Measurements from ENCODE around the gene PRSS27.
"Not testable (repeated sequence)": the region's sequence is repeated elsewhere in the genome, so short reads cannot be mapped to it uniquely, and the experiment has no call there.

The PRSS27 gene

GRCh38 chr16:2721634-2722173, 1.7 kb upstream of the PRSS27 start:
- DNase-seq = not testable (repeated sequence)

- DNase-seq = peak; percentile 88 to 91
Measured at GRCh38 chr16:2720719-2721633, 952 bp upstream of the PRSS27 start.

GRCh38 chr16:2719328-2720063, 528 bp downstream of the PRSS27 start:
- no peak for DNase-seq

- no peak for DNase-seq
Measured at GRCh38 chr16:2717383-2718263, 2.4 kb downstream of the PRSS27 start.

- no peak for DNase-seq
Measured at GRCh38 chr16:2716948-2717347, 3.1 kb downstream of the PRSS27 start.

- DNase-seq = no peak
Measured at GRCh38 chr16:2715966-2716885, 3.8 kb downstream of the PRSS27 start.

GRCh38 chr16:2715519-2715918, 4.5 kb downstream of the PRSS27 start:
- peak; percentile 80 to 82 for DNase-seq

GRCh38 chr16:2715064-2715463, 5.0 kb downstream of the PRSS27 start:
- no peak for DNase-seq

GRCh38 chr16:2713985-2714774, 5.8 kb downstream of the PRSS27 start:
- no peak for DNase-seq

- DNase-seq = no peak
Measured at GRCh38 chr16:2713523-2713922, 6.5 kb downstream of the PRSS27 start.

- DNase-seq = no peak
Measured at GRCh38 chr16:2712546-2712945, 7.5 kb downstream of the PRSS27 start.

- no peak for DNase-seq
Measured at GRCh38 chr16:2712063-2712441, 8.0 kb downstream of the PRSS27 start.

GRCh38 chr16:2711370-2712062, 8.5 kb downstream of the PRSS27 start:
- DNase-seq = no peak

GRCh38 chr16:2710711-2711231, 9.3 kb downstream of the PRSS27 start:
- no peak for DNase-seq

- no peak for DNase-seq
Measured at GRCh38 chr16:2710021-2710710, 9.9 kb downstream of the PRSS27 start.

- DNase-seq = no peak
Measured at GRCh38 chr16:2709588-2709984, 10.4 kb downstream of the PRSS27 start.

- DNase-seq = no peak
Measured at GRCh38 chr16:2708955-2709587, 11.0 kb downstream of the PRSS27 start.

GRCh38 chr16:2708290-2708639, 11.8 kb downstream of the PRSS27 start:
- DNase-seq = no peak

Measured in stimulated activated CD4-positive, alpha-beta T cell treated with anti-CD3 and anti-CD28 coated beads, Interleukin-2, amount 100 ng/mL, for 24 hours (primary cell).